B cell (primary cell): ENCODE data around the gene ALAS2. TPM values are rescaled to one million over a fixed set of nuclear protein-coding genes. Genes with fewer than 3 reads are reported as not detected.

ENCODE experiments used
- ATAC-seq: fragments of 200-7000 bp; cut with Tn5 transposase; one replicate; pipeline ENCODE4 v1.10.0; 2021; ENCODE audit warnings: low read depth, mild to moderate bottlenecking, moderate number of reproducible peaks, moderate library complexity
- CTCF ChIA-PET: fragments of 350-600 bp; sonication (Branson Sonifier 250); formaldehyde crosslinking; loops from one replicate; lab custom pipeline; 2021; ENCODE audit warnings: antibody characterized with exemption, inconsistent platforms; lab: Charles Lee
- POLR2A ChIA-PET: fragments of 350-600 bp; sonication (Branson Sonifier 250); formaldehyde crosslinking; loops from one replicate; lab custom pipeline; 2021; ENCODE audit warnings: antibody characterized with exemption; lab: Charles Lee
- DNase-seq: peaks from one replicate; pipeline ENCODE4 v3.0.0; 2013
- H2AFZ ChIP-seq: 2 replicates; pipeline ENCODE4 v1.6.1; 2012; ENCODE audit warnings: mild to moderate bottlenecking, low read depth, low read length; ENCODE audit not compliant: insufficient read depth, poor library complexity, severe bottlenecking
- H3K27ac ChIP-seq, 2 donors: 1 replicate in 1 of 2; 2 replicates in 1 of 2; pipeline ENCODE4 v1.5.1; 2012 to 2013; ENCODE audit warnings: low read length in 2 of 2, mild to moderate bottlenecking in 2 of 2, moderate library complexity in 1 of 2
- H3K27me3 ChIP-seq, 4 experiments: fragments of 200-600 bp in 1 of 4; sonication (generic) in 1 of 4; replicated peaks in 1 of 4; 1 replicate in 2 of 4; 2 replicates in 2 of 4; pipeline versions ENCODE4 v1.6.1 to v1.7.0; 2013 to 2016; ENCODE audit warnings: low read length in 3 of 4, mild to moderate bottlenecking in 2 of 4, mixed read lengths in 1 of 4, moderate library complexity in 1 of 4; ENCODE audit not compliant: insufficient read depth in 4 of 4, control insufficient read depth in 3 of 4; ENCODE audit errors: control extremely low read depth in 1 of 4
- H3K36me3 ChIP-seq, 2 experiments: replicated peaks in 1 of 2; 1 replicate in 1 of 2; 2 replicates in 1 of 2; pipeline versions ENCODE4 v1.6.1 to v1.7.1; 2013; ENCODE audit warnings: low read length in 1 of 2; ENCODE audit not compliant: insufficient read depth in 2 of 2, control insufficient read depth in 1 of 2; ENCODE audit errors: control extremely low read depth in 1 of 2, extremely low read depth in 1 of 2
- H3K4me1 ChIP-seq, 2 donors: fragments of 200-600 bp in 1 of 2; sonication (generic) in 1 of 2; 1 replicate in 1 of 2; 2 replicates in 1 of 2; pipeline versions ENCODE4 v1.5.1 to v1.6.1; 2013 to 2017; ENCODE audit warnings: low read length in 2 of 2; ENCODE audit not compliant: control insufficient read depth in 2 of 2, insufficient read depth in 2 of 2
- H3K4me2 ChIP-seq: replicated peaks from 2 replicates; pipeline ENCODE3; 2012; ENCODE audit warnings: mild to moderate bottlenecking, low read depth, low read length; ENCODE audit not compliant: poor library complexity, severe bottlenecking
- H3K4me3 ChIP-seq, 5 experiments: fragments of 200-600 bp in 1 of 5; sonication (generic) in 1 of 5; 1 replicate in 3 of 5; 2 replicates in 2 of 5; pipeline versions ENCODE4 v1.5.1 to v1.7.0; 2011 to 2016; ENCODE audit warnings: low read length in 4 of 5, mild to moderate bottlenecking in 4 of 5, low read depth in 2 of 5, control low read depth in 1 of 5, moderate library complexity in 1 of 5; ENCODE audit not compliant: insufficient read depth in 1 of 5; ENCODE audit errors: control extremely low read depth in 1 of 5, extremely low read depth in 1 of 5
- H3K79me2 ChIP-seq: fragments of 200-600 bp; sonication (generic); one replicate; pipeline ENCODE4 v1.6.0; 2016; ENCODE audit warnings: low read length; ENCODE audit not compliant: control insufficient read depth, insufficient read depth
- H3K9ac ChIP-seq: fragments of 200-600 bp; sonication (generic); 2 replicates; pipeline ENCODE4 v1.6.1; 2017; ENCODE audit warnings: mild to moderate bottlenecking, low read length, moderate library complexity
- H3K9me3 ChIP-seq, 3 donors: one replicate each; pipeline versions ENCODE4 v1.6.1 to v1.7.1; 2013; ENCODE audit warnings: low read length in 2 of 3; ENCODE audit not compliant: control insufficient read depth in 2 of 3, insufficient read depth in 1 of 3; ENCODE audit errors: control extremely low read depth in 1 of 3
- H4K20me1 ChIP-seq: 2 replicates; pipeline ENCODE4 v1.6.0; 2012; ENCODE audit warnings: mild to moderate bottlenecking, low read length; ENCODE audit not compliant: insufficient read depth, control insufficient read depth, poor library complexity, severe bottlenecking
- H3K27ac Mint-ChIP-seq: one replicate; pipeline ENCODE4 v1.8.0; 2021; ENCODE audit warnings: mixed read lengths
- H3K27me3 Mint-ChIP-seq: one replicate; pipeline ENCODE4 v1.8.0; 2021; ENCODE audit warnings: mixed read lengths
- H3K4me1 Mint-ChIP-seq: one replicate; pipeline ENCODE4 v1.8.0; 2021; ENCODE audit warnings: mixed read lengths
- H3K4me3 Mint-ChIP-seq: one replicate; pipeline ENCODE4 v1.8.0; 2021; ENCODE audit warnings: mixed read lengths
- H3K9me3 Mint-ChIP-seq: one replicate; pipeline ENCODE4 v1.8.0; 2022; ENCODE audit warnings: mixed read lengths; ENCODE audit not compliant: insufficient read depth
- CTCF ChIP-seq: fragments of 200-600 bp; IDR thresholded peaks from one replicate; pipeline ENCODE4 v1.8.0; 2022; ENCODE audit warnings: antibody characterized with exemption, mild to moderate bottlenecking
- EZH2 ChIP-seq: IDR thresholded peaks from 2 replicates; pipeline ENCODE4 v1.6.1; 2012; ENCODE audit warnings: borderline replicate concordance, low read depth, mild to moderate bottlenecking, moderate library complexity, low read length; ENCODE audit not compliant: insufficient read depth, poor library complexity, severe bottlenecking
- WGBS: methylation state at CpG from one replicate; pipeline ENCODE4 v1.1.5; 2013; ENCODE audit warnings: missing lambda C conversion rate; ENCODE audit not compliant: insufficient coverage; 5-methylcytosine and 5-hydroxymethylcytosine counted together
- intact Hi-C: fragments of 100-400 bp; cut with micrococcal nuclease; formaldehyde crosslinking; loops from one replicate; pipeline ENCODE4 v1.10.0; 2022
- polyA minus RNA-seq: library from RNA; depleted of rRNA, polyadenylated mRNA; stranded (reverse); fragments of >200 nt; gene quantifications from 2 replicates; pipeline ENCODE4 v1.2.3, GENCODE V29; 2012
- polyA plus RNA-seq: library from polyadenylated mRNA; depleted of rRNA; stranded (reverse); fragments of >200 nt; gene quantifications from 2 replicates; pipeline ENCODE4 v1.2.3, GENCODE V29; 2012
- total RNA-seq, 2 donors: library from RNA; stranded (reverse); fragments of 120-200 nt in 1 of 2; gene quantifications; 1 replicate in 1 of 2; 2 replicates in 1 of 2; pipeline versions ENCODE4 v1.2.3 to v1.2.4, GENCODE V29; 2013 to 2022

ALAS2 gene
- 0.94 and 1.00 TPM in 2 replicates for total RNA-seq
- total RNA-seq (2013), result 1.6 TPM
- 0.82 TPM in 1 of 2 replicates, not detected in the other for polyA plus RNA-seq
- 0.43 and 36.9 TPM in 2 replicates for polyA minus RNA-seq

- DNase-seq (no peak), ATAC-seq (no peak)
- Histone ChIP-seq H3K9me3 (no peaks in the 10 kb centered on the region), H3K9ac (no peak within 1 kb of the TSS), H3K4me2 (no peak within 1 kb of the TSS), H3K4me1 (no peaks in the 10 kb centered on the region), H3K27ac (no peak within 1 kb of the TSS), H3K79me2 (no peaks in the 10 kb centered on the region), H3K36me3 (no peaks in the 10 kb centered on the region), H2AFZ (no peak within 1 kb of the TSS), H4K20me1 (no peaks in the 10 kb centered on the region), H3K27me3 (no peaks in the 10 kb centered on the region), H3K4me3 (no peak within 1 kb of the TSS)
- Mint-ChIP-seq H3K27me3 (no peaks in the 10 kb centered on the region), H3K27ac (no peak within 1 kb of the TSS), H3K9me3 (no peaks in the 10 kb centered on the region), H3K4me3 (no peak within 1 kb of the TSS), H3K4me1 (no peaks in the 10 kb centered on the region)
- intact Hi-C loops, result no loop called here
- CTCF ChIA-PET, result no interaction called here
- no peak for TF ChIP-seq EZH2
- no peak for TF ChIP-seq CTCF
- POLR2A ChIA-PET, result no interaction called here
- WGBS, result 86% methylated on average over 2 of the region's 7 CpGs
Measured at GRCh38 chrX:55030271-55031205, at the start of gene ALAS2. Gene ALAS2 (minus strand): TSS chrX:55030977. CDS start chrX:55026000, 4,977 bp downstream.

GRCh38 chrX:55074851-55075467, 44.2 kb upstream of the ALAS2 start, which contains the start of gene PAGE2B:
Gene PAGE2B (plus strand): TSS chrX:55075030. CDS start chrX:55076042, 1,012 bp downstream.
- Mint-ChIP-seq H3K9me3 (no peaks in the 10 kb centered on the region), H3K27ac (no peak within 1 kb of the TSS), H3K27me3 (peaks cover 9% of the 10 kb centered on the region), H3K4me3 (no peak within 1 kb of the TSS), H3K4me1 (no peaks in the 10 kb centered on the region)
- ATAC-seq (no peak), DNase-seq (no peak)
- intact Hi-C loops, result no loop called here
- no peaks in the 10 kb centered on the region for H3K36me3 ChIP-seq
- H2AFZ ChIP-seq, result no peak within 1 kb of the TSS
- POLR2A ChIA-PET, result no interaction called here
- CTCF ChIA-PET, result no interaction called here
- no peaks in the 10 kb centered on the region for H3K4me1 ChIP-seq
- no peaks in the 10 kb centered on the region for H3K79me2 ChIP-seq
- no peaks in the 10 kb centered on the region for H3K27me3 ChIP-seq
- no peak within 1 kb of the TSS for H3K4me3 ChIP-seq
- no peak within 1 kb of the TSS for H3K9ac ChIP-seq
- no peaks in the 10 kb centered on the region for H3K9me3 ChIP-seq
- H4K20me1 ChIP-seq, result no peaks in the 10 kb centered on the region
- no peak within 1 kb of the TSS for H3K27ac ChIP-seq
- H3K4me2 ChIP-seq, result no peak within 1 kb of the TSS
- TF ChIP-seq EZH2, result no peak
- no peak for TF ChIP-seq CTCF
- 86% methylated on average over 25 of the region's 36 CpGs for WGBS
